ENCODE measurements around the gene USP7.

Gene USP7

DNA sequence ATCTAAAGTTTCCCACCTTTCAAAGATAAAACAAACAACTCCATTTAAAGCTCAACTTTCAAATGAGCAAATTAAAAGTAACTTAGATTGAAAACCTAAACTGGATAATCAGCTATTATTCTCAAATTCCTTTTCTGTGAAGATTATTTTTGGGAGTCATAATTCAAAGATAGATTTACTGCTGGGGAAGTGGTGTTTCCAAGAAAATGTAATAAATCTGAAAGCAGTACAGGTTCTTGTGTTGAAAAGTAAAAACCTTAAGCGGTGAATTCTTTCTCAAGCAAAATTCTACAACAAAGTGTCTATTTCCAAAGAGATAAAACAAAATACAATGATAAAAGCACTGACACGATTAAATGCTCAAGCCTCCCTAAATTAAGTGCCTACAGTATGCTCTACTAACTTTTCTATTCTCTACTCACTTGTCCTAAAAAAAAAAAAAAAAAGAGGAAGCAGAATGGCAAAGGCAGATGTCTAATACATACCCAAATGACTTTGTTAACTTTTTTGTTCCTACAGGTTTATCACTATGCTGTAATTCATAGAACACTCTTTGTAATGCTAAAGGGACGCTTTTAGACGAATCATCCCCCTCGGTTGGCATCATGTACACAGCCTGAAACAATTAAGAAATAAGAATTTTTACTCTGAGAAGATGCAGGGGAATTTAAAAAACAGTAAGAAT lies 47.0 kb downstream of the USP7 start:
- TF ChIP-seq, protein P1, sequence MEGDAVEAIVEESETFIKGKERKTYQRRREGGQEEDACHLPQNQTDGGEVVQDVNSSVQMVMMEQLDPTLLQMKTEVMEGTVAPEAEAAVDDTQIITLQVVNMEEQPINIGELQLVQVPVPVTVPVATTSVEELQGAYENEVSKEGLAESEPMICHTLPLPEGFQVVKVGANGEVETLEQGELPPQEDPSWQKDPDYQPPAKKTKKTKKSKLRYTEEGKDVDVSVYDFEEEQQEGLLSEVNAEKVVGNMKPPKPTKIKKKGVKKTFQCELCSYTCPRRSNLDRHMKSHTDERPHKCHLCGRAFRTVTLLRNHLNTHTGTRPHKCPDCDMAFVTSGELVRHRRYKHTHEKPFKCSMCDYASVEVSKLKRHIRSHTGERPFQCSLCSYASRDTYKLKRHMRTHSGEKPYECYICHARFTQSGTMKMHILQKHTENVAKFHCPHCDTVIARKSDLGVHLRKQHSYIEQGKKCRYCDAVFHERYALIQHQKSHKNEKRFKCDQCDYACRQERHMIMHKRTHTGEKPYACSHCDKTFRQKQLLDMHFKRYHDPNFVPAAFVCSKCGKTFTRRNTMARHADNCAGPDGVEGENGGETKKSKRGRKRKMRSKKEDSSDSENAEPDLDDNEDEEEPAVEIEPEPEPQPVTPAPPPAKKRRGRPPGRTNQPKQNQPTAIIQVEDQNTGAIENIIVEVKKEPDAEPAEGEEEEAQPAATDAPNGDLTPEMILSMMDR (IDR thresholded peaks at IDR 0.05; ENCODE audit: control extremely low read depth, extremely low read depth, low read depth, missing control alignments): no peak
- no peak for DNase-seq (ENCODE audit: extremely low spot score)
- CTCF ChIA-PET: interaction anchor here (0.6 to 1.6 kb wide), 4 partner anchors 12 to 92 kb away, joined by 3 to 6 read pairs (median 3); no protein-coding TSS in a partner anchor
- POLR2A ChIA-PET: no interaction called here

DNA sequence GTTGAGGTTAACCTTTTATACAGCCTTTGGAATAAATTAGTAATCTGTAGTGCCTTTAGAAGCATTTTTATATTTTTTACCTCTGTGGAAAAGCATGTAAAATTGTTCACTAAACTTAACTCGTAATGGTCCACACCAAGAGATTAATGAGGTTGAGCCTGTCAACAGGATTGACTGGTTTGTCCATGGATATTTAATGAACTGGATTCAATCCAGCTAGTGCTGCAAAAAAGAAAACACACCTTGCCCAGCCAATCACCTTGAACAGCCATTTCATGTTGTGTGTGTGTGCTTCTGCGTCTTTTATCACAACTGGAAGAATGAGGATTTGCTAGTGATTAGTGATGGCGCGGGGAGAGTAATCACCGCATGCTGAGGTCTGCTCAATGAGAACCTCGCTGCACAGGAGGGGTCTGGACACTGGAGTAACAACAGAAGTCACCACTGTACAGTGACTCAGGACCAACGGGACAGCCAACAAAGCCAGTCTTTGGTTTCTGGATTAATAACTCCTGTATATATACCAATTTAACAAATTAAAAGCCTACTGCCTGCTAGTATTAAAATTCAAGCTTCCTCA lies 47.9 kb downstream of the USP7 start:
- POLR2A ChIA-PET: no interaction called here
- DNase-seq (ENCODE audit: extremely low spot score): no peak
- TF ChIP-seq, protein P1 (IDR thresholded peaks at IDR 0.05; ENCODE audit: control extremely low read depth, extremely low read depth, low read depth, missing control alignments): no peak
- CTCF ChIA-PET: interaction anchor here (0.6 to 1.6 kb wide), 5 partner anchors 12 to 93 kb away, joined by 3 to 6 read pairs (median 3); no protein-coding TSS in a partner anchor

DNA sequence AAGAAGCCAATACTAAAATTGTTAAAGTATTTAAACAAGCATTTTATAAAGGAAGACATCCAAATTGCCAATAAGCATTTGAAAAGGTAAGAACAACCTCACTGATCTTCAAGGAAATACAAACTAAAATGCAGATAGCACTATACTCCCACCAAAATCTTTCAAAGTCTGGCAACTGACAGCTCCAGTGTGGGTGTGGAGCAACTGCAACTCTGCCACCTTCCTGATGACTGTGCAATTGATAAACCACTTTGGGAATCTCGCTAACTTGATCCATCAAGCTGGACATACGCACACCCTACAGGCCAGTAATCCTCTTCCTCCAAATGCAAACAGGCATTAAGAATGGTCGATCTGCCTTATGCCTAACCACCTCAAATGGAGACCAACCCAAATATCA lies 49.6 kb downstream of the USP7 start:
- no peak for DNase-seq (ENCODE audit: extremely low spot score)
- ChIA-PET CTCF (interaction anchor here (1.2 to 2.0 kb wide), 4 partner anchors 8 to 22 kb away, joined by 3 to 8 read pairs (median 4); no protein-coding TSS in a partner anchor), POLR2A (no interaction called here)
- TF ChIP-seq, protein P1 (IDR thresholded peaks at IDR 0.05; ENCODE audit: control extremely low read depth, extremely low read depth, low read depth, missing control alignments): no peak

DNA sequence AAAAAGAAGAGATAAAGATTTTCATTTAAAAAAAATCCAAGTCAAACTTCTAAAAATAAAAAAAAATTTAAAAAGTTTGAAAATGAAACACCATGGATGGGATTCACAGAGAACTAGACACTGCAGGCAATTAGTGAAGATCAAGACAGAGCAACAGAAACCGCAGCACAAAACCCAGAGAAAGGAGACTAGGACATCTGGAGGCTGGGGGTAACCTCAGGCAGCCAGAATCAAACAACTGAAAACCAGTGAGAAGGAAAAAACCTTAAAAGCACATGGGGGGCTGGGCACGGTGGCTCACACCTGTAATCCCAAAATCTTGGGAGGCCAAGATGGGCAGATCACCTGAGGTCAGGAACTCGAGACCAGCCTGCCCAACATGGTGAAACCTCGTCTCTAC lies 50.9 kb downstream of the USP7 start:
- CTCF ChIA-PET: interaction anchor here (1.5 to 2.0 kb wide), 2 partner anchors 19 to 23 kb away, joined by 3 to 8 read pairs; no protein-coding TSS in a partner anchor
- POLR2A ChIA-PET: no interaction called here
- TF ChIP-seq, protein P1 (IDR thresholded peaks at IDR 0.05; ENCODE audit: control extremely low read depth, extremely low read depth, low read depth, missing control alignments): no peak
- DNase-seq (ENCODE audit: extremely low spot score): no peak

DNA sequence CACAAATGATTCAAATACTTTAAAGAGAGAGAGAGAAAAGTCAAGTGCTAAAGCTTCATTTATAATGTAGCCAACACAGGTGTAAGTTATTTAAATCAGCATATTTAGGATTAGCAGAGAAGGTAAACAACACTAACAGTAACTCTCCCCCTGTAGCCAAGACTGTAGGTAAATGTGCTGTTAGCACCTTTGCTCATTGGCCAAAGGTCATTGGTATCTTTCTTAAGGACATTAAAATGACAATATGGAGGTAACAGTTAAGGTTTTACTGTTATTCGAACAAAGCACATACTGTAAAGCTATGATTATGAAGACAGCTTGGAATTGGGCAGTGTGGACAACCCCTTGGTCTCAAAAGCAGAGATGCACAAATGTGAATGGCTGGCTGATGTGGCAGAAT lies 52.9 kb downstream of the USP7 start:
- CTCF ChIA-PET: interaction anchor here (1.0 to 1.9 kb wide), 10 partner anchors 9 to 186 kb away, joined by 3 to 6 read pairs (median 4); no protein-coding TSS in a partner anchor

DNA sequence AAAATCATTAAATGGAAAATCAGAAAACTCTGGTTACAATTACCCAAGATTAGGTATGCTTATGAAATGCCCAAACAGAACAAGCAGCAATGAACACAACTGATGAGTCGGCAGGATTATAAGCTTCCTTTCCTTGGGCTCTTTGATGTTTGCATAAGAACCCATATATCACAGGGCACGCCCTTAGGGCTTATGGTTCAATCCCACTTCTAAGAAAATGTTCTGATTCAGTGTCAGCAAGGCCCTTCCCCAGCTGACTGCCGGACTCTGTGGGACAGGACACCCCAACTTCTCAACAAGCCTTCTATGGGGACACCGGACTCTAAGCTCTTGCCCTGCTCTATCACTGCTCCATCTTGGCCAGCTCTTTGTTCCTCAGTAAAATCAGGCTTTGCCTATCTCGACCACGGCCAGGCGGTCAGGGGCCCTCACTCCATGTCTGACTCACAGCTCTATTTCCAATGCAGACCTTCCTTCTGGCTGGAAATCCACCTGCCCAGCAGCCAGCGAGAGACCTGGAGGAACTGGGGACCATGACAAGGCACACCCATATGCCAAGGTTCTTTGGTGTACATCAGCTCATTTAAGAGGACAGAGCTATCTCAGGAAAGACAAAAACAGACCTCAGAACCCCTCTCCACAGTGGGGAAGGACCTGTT lies 54.8 kb downstream of the USP7 start:
- ChIA-PET POLR2A (no interaction called here), CTCF (interaction anchor here (0.8 to 1.7 kb wide), 3 partner anchors 13 to 27 kb away, joined by 4 to 6 read pairs (median 4); no protein-coding TSS in a partner anchor)
- DNase-seq (ENCODE audit: extremely low spot score): no peak
- TF ChIP-seq, protein P1 (IDR thresholded peaks at IDR 0.05; ENCODE audit: control extremely low read depth, extremely low read depth, low read depth, missing control alignments): no peak

More for the DNA sequence above, 52.9 kb downstream of the USP7 start:
- TF ChIP-seq, protein P1 (IDR thresholded peaks at IDR 0.05; ENCODE audit: control extremely low read depth, extremely low read depth, low read depth, missing control alignments): no peak
- POLR2A ChIA-PET: no interaction called here
- no peak for DNase-seq (ENCODE audit: extremely low spot score)

Measured in GM10248 (cell line).